B cell (primary cell): Measurements from ENCODE around the gene CNGA2. TPM values are rescaled to one million over a fixed set of nuclear protein-coding genes. Genes with fewer than 3 reads are reported as not detected.

Source experiments
- ATAC-seq: fragments of 200-7000 bp; cut with Tn5 transposase; one replicate; pipeline ENCODE4 v1.10.0; 2021; ENCODE audit warnings: low read depth, mild to moderate bottlenecking, moderate number of reproducible peaks, moderate library complexity
- CTCF ChIA-PET: fragments of 350-600 bp; sonication (Branson Sonifier 250); formaldehyde crosslinking; loops from one replicate; lab custom pipeline; 2021; ENCODE audit warnings: antibody characterized with exemption, inconsistent platforms; lab: Charles Lee
- POLR2A ChIA-PET: fragments of 350-600 bp; sonication (Branson Sonifier 250); formaldehyde crosslinking; loops from one replicate; lab custom pipeline; 2021; ENCODE audit warnings: antibody characterized with exemption; lab: Charles Lee
- DNase-seq: peaks from one replicate; pipeline ENCODE4 v3.0.0; 2013
- H2AFZ ChIP-seq: 2 replicates; pipeline ENCODE4 v1.6.1; 2012; ENCODE audit warnings: mild to moderate bottlenecking, low read depth, low read length; ENCODE audit not compliant: insufficient read depth, poor library complexity, severe bottlenecking
- H3K27ac ChIP-seq, 2 donors: 1 replicate in 1 of 2; 2 replicates in 1 of 2; pipeline ENCODE4 v1.5.1; 2012 to 2013; ENCODE audit warnings: low read length in 2 of 2, mild to moderate bottlenecking in 2 of 2, moderate library complexity in 1 of 2
- H3K27me3 ChIP-seq, 4 experiments: fragments of 200-600 bp in 1 of 4; sonication (generic) in 1 of 4; replicated peaks in 1 of 4; 1 replicate in 2 of 4; 2 replicates in 2 of 4; pipeline versions ENCODE4 v1.6.1 to v1.7.0; 2013 to 2016; ENCODE audit warnings: low read length in 3 of 4, mild to moderate bottlenecking in 2 of 4, mixed read lengths in 1 of 4, moderate library complexity in 1 of 4; ENCODE audit not compliant: insufficient read depth in 4 of 4, control insufficient read depth in 3 of 4; ENCODE audit errors: control extremely low read depth in 1 of 4
- H3K36me3 ChIP-seq, 2 experiments: replicated peaks in 1 of 2; 1 replicate in 1 of 2; 2 replicates in 1 of 2; pipeline versions ENCODE4 v1.6.1 to v1.7.1; 2013; ENCODE audit warnings: low read length in 1 of 2; ENCODE audit not compliant: insufficient read depth in 2 of 2, control insufficient read depth in 1 of 2; ENCODE audit errors: control extremely low read depth in 1 of 2, extremely low read depth in 1 of 2
- H3K4me1 ChIP-seq, 2 donors: fragments of 200-600 bp in 1 of 2; sonication (generic) in 1 of 2; 1 replicate in 1 of 2; 2 replicates in 1 of 2; pipeline versions ENCODE4 v1.5.1 to v1.6.1; 2013 to 2017; ENCODE audit warnings: low read length in 2 of 2; ENCODE audit not compliant: control insufficient read depth in 2 of 2, insufficient read depth in 2 of 2
- H3K4me2 ChIP-seq: replicated peaks from 2 replicates; pipeline ENCODE3; 2012; ENCODE audit warnings: mild to moderate bottlenecking, low read depth, low read length; ENCODE audit not compliant: poor library complexity, severe bottlenecking
- H3K4me3 ChIP-seq, 5 experiments: fragments of 200-600 bp in 1 of 5; sonication (generic) in 1 of 5; 1 replicate in 3 of 5; 2 replicates in 2 of 5; pipeline versions ENCODE4 v1.5.1 to v1.7.0; 2011 to 2016; ENCODE audit warnings: low read length in 4 of 5, mild to moderate bottlenecking in 4 of 5, low read depth in 2 of 5, control low read depth in 1 of 5, moderate library complexity in 1 of 5; ENCODE audit not compliant: insufficient read depth in 1 of 5; ENCODE audit errors: control extremely low read depth in 1 of 5, extremely low read depth in 1 of 5
- H3K79me2 ChIP-seq: fragments of 200-600 bp; sonication (generic); one replicate; pipeline ENCODE4 v1.6.0; 2016; ENCODE audit warnings: low read length; ENCODE audit not compliant: control insufficient read depth, insufficient read depth
- H3K9ac ChIP-seq: fragments of 200-600 bp; sonication (generic); 2 replicates; pipeline ENCODE4 v1.6.1; 2017; ENCODE audit warnings: mild to moderate bottlenecking, low read length, moderate library complexity
- H3K9me3 ChIP-seq, 3 donors: one replicate each; pipeline versions ENCODE4 v1.6.1 to v1.7.1; 2013; ENCODE audit warnings: low read length in 2 of 3; ENCODE audit not compliant: control insufficient read depth in 2 of 3, insufficient read depth in 1 of 3; ENCODE audit errors: control extremely low read depth in 1 of 3
- H4K20me1 ChIP-seq: 2 replicates; pipeline ENCODE4 v1.6.0; 2012; ENCODE audit warnings: mild to moderate bottlenecking, low read length; ENCODE audit not compliant: insufficient read depth, control insufficient read depth, poor library complexity, severe bottlenecking
- H3K27ac Mint-ChIP-seq: one replicate; pipeline ENCODE4 v1.8.0; 2021; ENCODE audit warnings: mixed read lengths
- H3K27me3 Mint-ChIP-seq: one replicate; pipeline ENCODE4 v1.8.0; 2021; ENCODE audit warnings: mixed read lengths
- H3K4me1 Mint-ChIP-seq: one replicate; pipeline ENCODE4 v1.8.0; 2021; ENCODE audit warnings: mixed read lengths
- H3K4me3 Mint-ChIP-seq: one replicate; pipeline ENCODE4 v1.8.0; 2021; ENCODE audit warnings: mixed read lengths
- H3K9me3 Mint-ChIP-seq: one replicate; pipeline ENCODE4 v1.8.0; 2022; ENCODE audit warnings: mixed read lengths; ENCODE audit not compliant: insufficient read depth
- CTCF ChIP-seq: fragments of 200-600 bp; IDR thresholded peaks from one replicate; pipeline ENCODE4 v1.8.0; 2022; ENCODE audit warnings: antibody characterized with exemption, mild to moderate bottlenecking
- EZH2 ChIP-seq: IDR thresholded peaks from 2 replicates; pipeline ENCODE4 v1.6.1; 2012; ENCODE audit warnings: borderline replicate concordance, low read depth, mild to moderate bottlenecking, moderate library complexity, low read length; ENCODE audit not compliant: insufficient read depth, poor library complexity, severe bottlenecking
- WGBS: methylation state at CpG from one replicate; pipeline ENCODE4 v1.1.5; 2013; ENCODE audit warnings: missing lambda C conversion rate; ENCODE audit not compliant: insufficient coverage; 5-methylcytosine and 5-hydroxymethylcytosine counted together
- intact Hi-C: fragments of 100-400 bp; cut with micrococcal nuclease; formaldehyde crosslinking; loops from one replicate; pipeline ENCODE4 v1.10.0; 2022
- polyA plus RNA-seq: library from polyadenylated mRNA; depleted of rRNA; stranded (reverse); fragments of >200 nt; gene quantifications from 2 replicates; pipeline ENCODE4 v1.2.3, GENCODE V29; 2012
- total RNA-seq, 2 donors: library from RNA; stranded (reverse); fragments of 120-200 nt in 1 of 2; gene quantifications; 1 replicate in 1 of 2; 2 replicates in 1 of 2; pipeline versions ENCODE4 v1.2.3 to v1.2.4, GENCODE V29; 2013 to 2022

CNGA2 gene
- total and polyA plus RNA-seq, 2 donors (not counting 1 experiment from before 2014, with no cell fraction given): not detected

GRCh38 chrX:151791961-151792360 lies 57.4 kb downstream of the CNGA2 start:
- Histone ChIP-seq H3K27ac (no peak overlapping the region), H3K36me3 (no peaks in the 10 kb centered on the region), H4K20me1 (no peaks in the 10 kb centered on the region), H3K4me1 (no peaks in the 10 kb centered on the region), H3K79me2 (no peaks in the 10 kb centered on the region), H3K4me2 (no peak overlapping the region), H2AFZ (no peak overlapping the region), H3K27me3 (no peaks in the 10 kb centered on the region), H3K9me3 (no peaks in the 10 kb centered on the region), H3K4me3 (no peak overlapping the region), H3K9ac (no peak overlapping the region)
- Mint-ChIP-seq H3K27me3 (no peaks in the 10 kb centered on the region), H3K27ac (no peak overlapping the region), H3K9me3 (no peaks in the 10 kb centered on the region), H3K4me3 (no peak overlapping the region), H3K4me1 (no peaks in the 10 kb centered on the region)
- DNase-seq (no peak), ATAC-seq (no peak)
- CTCF ChIA-PET: no interaction called here
- intact Hi-C loops: no loop called here
- POLR2A ChIA-PET: no interaction called here
- WGBS: 38% methylated on average over 1 of the region's 3 CpGs
- TF ChIP-seq EZH2: no peak
- TF ChIP-seq CTCF: no peak

- no peaks in the 10 kb centered on the region for H3K36me3 ChIP-seq
- no peak overlapping the region for H3K27ac ChIP-seq
- POLR2A ChIA-PET: no interaction called here
- ATAC-seq (no peak), DNase-seq (no peak)
- intact Hi-C loops: no loop called here
- CTCF ChIA-PET: no interaction called here
- Mint-ChIP-seq H3K27me3 (no peaks in the 10 kb centered on the region), H3K4me3 (no peak overlapping the region), H3K4me1 (no peaks in the 10 kb centered on the region), H3K9me3 (no peaks in the 10 kb centered on the region), H3K27ac (no peak overlapping the region)
- no peaks in the 10 kb centered on the region for H3K4me1 ChIP-seq
- TF ChIP-seq CTCF: no peak
- TF ChIP-seq EZH2: no peak
- H4K20me1 ChIP-seq: no peaks in the 10 kb centered on the region
- H3K4me2 ChIP-seq: no peak overlapping the region
- H3K9ac ChIP-seq: no peak overlapping the region
- no peak overlapping the region for H3K4me3 ChIP-seq
- H3K27me3 ChIP-seq: no peaks in the 10 kb centered on the region
- no peak overlapping the region for H2AFZ ChIP-seq
- no peaks in the 10 kb centered on the region for H3K9me3 ChIP-seq
- no peaks in the 10 kb centered on the region for H3K79me2 ChIP-seq
- 88% methylated on average over 4 of the region's 5 CpGs for WGBS
These were observed 58.0 kb downstream of the CNGA2 start for GRCh38 chrX:151792505-151792904.
